Measurements from ENCODE around the gene DLD. TPM values are rescaled to one million over a fixed set of nuclear protein-coding genes. Genes with fewer than 3 reads are reported as not detected.

Gene DLD
- total and polyA plus RNA-seq, 9 of the 15 experiments (the other 6 are each of a cell fraction or from before 2014, with no cell fraction given): 130 to 639 (median 247) TPM

DNA sequence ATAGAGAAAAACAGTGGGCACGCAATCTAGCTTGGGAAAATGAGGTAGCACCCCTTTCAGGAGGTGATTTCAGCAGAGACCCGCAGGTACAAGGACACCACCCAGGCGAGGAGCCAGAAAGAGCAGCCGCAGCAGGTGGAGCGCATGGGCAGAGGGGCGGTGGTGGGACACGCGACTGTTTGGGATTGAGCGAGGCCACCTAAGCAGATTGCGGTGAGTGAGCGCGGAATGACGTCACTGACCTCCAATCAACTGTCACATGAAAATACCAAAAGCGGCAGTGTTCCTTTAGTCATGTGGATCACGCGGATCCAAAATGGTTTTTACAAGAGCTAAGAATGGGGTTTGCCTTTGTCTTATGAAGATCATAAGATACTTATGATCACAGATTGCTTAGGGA, 47.8 kb upstream of the DLD start (continued):
- TF ChIP-seq, protein P1, sequence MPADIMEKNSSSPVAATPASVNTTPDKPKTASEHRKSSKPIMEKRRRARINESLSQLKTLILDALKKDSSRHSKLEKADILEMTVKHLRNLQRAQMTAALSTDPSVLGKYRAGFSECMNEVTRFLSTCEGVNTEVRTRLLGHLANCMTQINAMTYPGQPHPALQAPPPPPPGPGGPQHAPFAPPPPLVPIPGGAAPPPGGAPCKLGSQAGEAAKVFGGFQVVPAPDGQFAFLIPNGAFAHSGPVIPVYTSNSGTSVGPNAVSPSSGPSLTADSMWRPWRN (IDR thresholded peaks at IDR 0.05; ENCODE audit: low read depth): no peak
- TF ChIP-seq, protein P2, sequence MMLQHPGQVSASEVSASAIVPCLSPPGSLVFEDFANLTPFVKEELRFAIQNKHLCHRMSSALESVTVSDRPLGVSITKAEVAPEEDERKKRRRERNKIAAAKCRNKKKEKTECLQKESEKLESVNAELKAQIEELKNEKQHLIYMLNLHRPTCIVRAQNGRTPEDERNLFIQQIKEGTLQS (IDR thresholded peaks at IDR 0.05): peak; percentile 85
- TF ChIP-seq, protein P2 (CRISPR knock-in tag; conservative IDR thresholded peaks at IDR 0.05): no peak
- TF ChIP-seq NELFE (IDR thresholded peaks at IDR 0.05; ENCODE audit: insufficient read depth, insufficient read length) (no peak), NRF1 (conservative IDR thresholded peaks at IDR 0.05 in 1 of 2, IDR thresholded peaks at IDR 0.05 in 1 of 2) (0 out of 4 replicates have a peak, but pooled peaks of 1 of the 2 experiments have one; percentile 40), CREB1 (IDR thresholded peaks at IDR 0.05) (0 out of 2 replicates have a peak, but pooled peaks have one; percentile 32), CREB1 (CRISPR knock-in tag; IDR thresholded peaks at IDR 0.05) (no peak), CREM (IDR thresholded peaks at IDR 0.05; ENCODE audit: low read depth) (peak; percentile 68)
- TF ChIP-seq, protein P3, sequence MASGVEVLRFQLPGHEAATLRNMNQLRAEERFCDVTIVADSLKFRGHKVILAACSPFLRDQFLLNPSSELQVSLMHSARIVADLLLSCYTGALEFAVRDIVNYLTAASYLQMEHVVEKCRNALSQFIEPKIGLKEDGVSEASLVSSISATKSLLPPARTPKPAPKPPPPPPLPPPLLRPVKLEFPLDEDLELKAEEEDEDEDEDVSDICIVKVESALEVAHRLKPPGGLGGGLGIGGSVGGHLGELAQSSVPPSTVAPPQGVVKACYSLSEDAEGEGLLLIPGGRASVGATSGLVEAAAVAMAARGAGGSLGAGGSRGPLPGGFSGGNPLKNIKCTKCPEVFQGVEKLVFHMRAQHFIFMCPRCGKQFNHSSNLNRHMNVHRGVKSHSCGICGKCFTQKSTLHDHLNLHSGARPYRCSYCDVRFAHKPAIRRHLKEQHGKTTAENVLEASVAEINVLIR (CRISPR knock-in tag; IDR thresholded peaks at IDR 0.05): peak; percentile 35; the same call in 1 of the 2 replicates
